GM23338 (cell line): ENCODE measurements around the gene MACROD1. TPM values are rescaled to one million over a fixed set of nuclear protein-coding genes. Genes with fewer than 3 reads are reported as not detected.

Experiments used
- ATAC-seq: fragments of 200-7000 bp; cut with Tn5 transposase; 3 replicates; pipeline ENCODE4 v1.9.1; 2020
- DNase-seq: peaks from one replicate; pipeline ENCODE4 v3.0.0-alpha.2; 2015; ENCODE audit warnings: low spot score
- H2AFZ ChIP-seq: fragments of 200-600 bp; sonication (generic); 2 replicates; pipeline ENCODE4 v1.8.0; 2016; ENCODE audit warnings: antibody characterized with exemption, mild to moderate bottlenecking, moderate library complexity
- H3F3A ChIP-seq: fragments of 200-600 bp; sonication (generic); replicated peaks from 2 replicates; pipeline ENCODE4 v1.8.0; 2017; ENCODE audit warnings: antibody characterized with exemption, mixed run types, low read depth
- H3K27ac ChIP-seq: fragments of 200-600 bp; sonication (generic); 2 replicates; pipeline ENCODE4 v1.6.1; 2016; ENCODE audit warnings: low read depth
- H3K27me3 ChIP-seq: fragments of 200-600 bp; sonication (generic); 2 replicates; pipeline ENCODE4 v1.8.0; 2016; ENCODE audit warnings: mild to moderate bottlenecking, mixed run types, moderate library complexity; ENCODE audit not compliant: insufficient read depth
- H3K36me3 ChIP-seq: fragments of 200-600 bp; sonication (generic); 2 replicates; pipeline ENCODE4 v1.8.0; 2016; ENCODE audit warnings: mild to moderate bottlenecking; ENCODE audit not compliant: insufficient read depth
- H3K4me1 ChIP-seq: fragments of 200-600 bp; sonication (generic); 2 replicates; pipeline ENCODE4 v1.8.0; 2016; ENCODE audit warnings: mild to moderate bottlenecking, moderate library complexity; ENCODE audit not compliant: insufficient read depth
- H3K4me2 ChIP-seq: fragments of 200-600 bp; sonication (generic); 2 replicates; pipeline ENCODE4 v1.7.1; 2017; ENCODE audit warnings: mixed run types
- H3K4me3 ChIP-seq: fragments of 200-600 bp; sonication (generic); 2 replicates; pipeline ENCODE4 v1.6.1; 2016; ENCODE audit warnings: mixed run types
- H3K79me2 ChIP-seq: fragments of 200-600 bp; sonication (generic); replicated peaks from 2 replicates; pipeline ENCODE4 v1.8.0; 2017; ENCODE audit warnings: mild to moderate bottlenecking; ENCODE audit not compliant: insufficient read depth
- H3K9me2 ChIP-seq: fragments of 200-600 bp; sonication (generic); 2 replicates; pipeline ENCODE4 v1.8.0; 2017; ENCODE audit not compliant: insufficient read depth
- H4K20me1 ChIP-seq: fragments of 200-600 bp; sonication (generic); replicated peaks from 2 replicates; pipeline ENCODE4 v1.8.0; 2017; ENCODE audit warnings: mild to moderate bottlenecking; ENCODE audit not compliant: insufficient read depth
- H3K27ac Mint-ChIP-seq: 2 replicates; pipeline ENCODE4 v1.8.0; 2020; ENCODE audit warnings: inconsistent platforms, mild to moderate bottlenecking, moderate library complexity, mixed read lengths
- H3K27me3 Mint-ChIP-seq: 3 replicates; pipeline ENCODE4 v1.8.0; 2022; ENCODE audit warnings: low read depth, mild to moderate bottlenecking, moderate library complexity, mixed read lengths, inconsistent platforms; ENCODE audit not compliant: insufficient read depth, poor library complexity
- H3K36me3 Mint-ChIP-seq: 3 replicates; pipeline ENCODE4 v1.8.0; 2021; ENCODE audit warnings: low read depth, mild to moderate bottlenecking, inconsistent platforms, moderate library complexity, mixed read lengths
- H3K4me1 Mint-ChIP-seq: 3 replicates; pipeline ENCODE4 v1.8.0; 2020; ENCODE audit warnings: mild to moderate bottlenecking, inconsistent platforms, mixed read lengths
- H3K4me3 Mint-ChIP-seq: 3 replicates; pipeline ENCODE4 v1.8.0; 2021; ENCODE audit warnings: moderate library complexity, mild to moderate bottlenecking, inconsistent platforms, mixed read lengths
- H3K9me3 Mint-ChIP-seq: 3 replicates; pipeline ENCODE4 v1.8.0; 2020; ENCODE audit warnings: moderate library complexity, mild to moderate bottlenecking, inconsistent platforms, mixed read lengths
- JUNB ChIP-seq: IDR thresholded peaks from one replicate; pipeline ENCODE4 v1.6.1; 2016; ENCODE audit warnings: antibody characterized with exemption; ENCODE audit not compliant: unreplicated experiment
- POLR2AphosphoS5 ChIP-seq: IDR thresholded peaks from 2 replicates; pipeline ENCODE4 v1.6.1; 2016; ENCODE audit warnings: antibody characterized with exemption, low read depth
- STAT1 ChIP-seq: IDR thresholded peaks from one replicate; pipeline ENCODE4 v1.6.1; 2016; ENCODE audit warnings: antibody characterized with exemption; ENCODE audit not compliant: unreplicated experiment
- ZNF331 ChIP-seq: fragments of 250-450 bp; sonication (Bioruptor Pico); IDR thresholded peaks from 2 replicates; pipeline ENCODE4 v1.5.0; 2020; ENCODE audit warnings: low read depth, mild to moderate bottlenecking, moderate library complexity
- polyA plus RNA-seq: library from polyadenylated mRNA; unstranded; fragments of >200 nt; fragmentation: Nextera tagmentation; extraction: Ambion mirVana; gene quantifications from 2 replicates; pipeline ENCODE4 v1.2.1, GENCODE V29; 2016
- total RNA-seq: library from RNA; depleted of rRNA; stranded (reverse); fragments of >200 nt; shearing (Covaris generic); gene quantifications from 2 replicates; pipeline ENCODE4 v1.2.3, GENCODE V29; 2014
- TF ChIP-seq, protein P1 (sequence below): IDR thresholded peaks from one replicate; pipeline ENCODE4 v1.6.1; 2018; ENCODE audit warnings: antibody characterized with exemption; ENCODE audit not compliant: unreplicated experiment
- TF ChIP-seq, protein P2 (sequence below): fragments of 250-450 bp; sonication (Bioruptor Pico); IDR thresholded peaks from 2 replicates; pipeline ENCODE4 v1.5.0; 2020; ENCODE audit warnings: mild to moderate bottlenecking, moderate library complexity
- TF ChIP-seq, protein P3 (sequence below), 2 experiments: fragments of 200-600 bp in 1 of 2; sonication (generic) in 1 of 2; conservative IDR thresholded peaks; 2 replicates each; pipeline versions ENCODE4 v1.5.1 to v1.6.1; 2016 to 2017; ENCODE audit warnings: antibody characterized with exemption in 2 of 2, low read depth in 2 of 2, mild to moderate bottlenecking in 2 of 2, moderate library complexity in 1 of 2

MACROD1 gene
- total and polyA plus RNA-seq, 2 experiments from 2014 or later, result 33.0 to 51.6 TPM

DNA sequence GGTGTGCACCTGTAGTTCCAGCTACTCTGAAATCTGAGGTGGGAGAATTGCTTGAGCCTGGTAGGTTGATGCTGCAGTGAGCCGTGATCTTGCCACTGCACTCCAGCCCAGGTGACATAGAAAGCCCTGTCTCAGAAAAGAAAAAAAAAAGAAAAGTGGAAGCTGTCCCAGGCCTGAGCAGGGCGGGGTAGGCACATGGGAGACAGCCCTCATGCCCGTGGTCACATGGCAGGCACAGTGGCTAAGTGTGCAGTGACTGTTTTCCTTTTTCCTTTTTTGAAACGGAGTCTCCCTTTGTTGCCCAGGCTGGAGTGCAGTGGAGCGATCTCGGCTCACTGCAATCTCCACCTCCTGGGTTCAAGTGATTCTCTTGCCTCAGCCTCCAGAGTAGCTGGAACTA lies 171.9 kb downstream of the MACROD1 start:
- peaks cover 12% of the 10 kb centered on the region for H3K27me3 Mint-ChIP-seq
- H3K36me3 ChIP-seq, result 0 out of 2 replicates have a peak, but pooled peaks cover 4% of the 10 kb centered on the region

More for the DNA sequence above, 171.9 kb downstream of the MACROD1 start:
- H3K4me2 ChIP-seq, result no peak overlapping the region
- H3K79me2 ChIP-seq, result peaks cover 13% of the 10 kb centered on the region
- TF ChIP-seq, protein P1, sequence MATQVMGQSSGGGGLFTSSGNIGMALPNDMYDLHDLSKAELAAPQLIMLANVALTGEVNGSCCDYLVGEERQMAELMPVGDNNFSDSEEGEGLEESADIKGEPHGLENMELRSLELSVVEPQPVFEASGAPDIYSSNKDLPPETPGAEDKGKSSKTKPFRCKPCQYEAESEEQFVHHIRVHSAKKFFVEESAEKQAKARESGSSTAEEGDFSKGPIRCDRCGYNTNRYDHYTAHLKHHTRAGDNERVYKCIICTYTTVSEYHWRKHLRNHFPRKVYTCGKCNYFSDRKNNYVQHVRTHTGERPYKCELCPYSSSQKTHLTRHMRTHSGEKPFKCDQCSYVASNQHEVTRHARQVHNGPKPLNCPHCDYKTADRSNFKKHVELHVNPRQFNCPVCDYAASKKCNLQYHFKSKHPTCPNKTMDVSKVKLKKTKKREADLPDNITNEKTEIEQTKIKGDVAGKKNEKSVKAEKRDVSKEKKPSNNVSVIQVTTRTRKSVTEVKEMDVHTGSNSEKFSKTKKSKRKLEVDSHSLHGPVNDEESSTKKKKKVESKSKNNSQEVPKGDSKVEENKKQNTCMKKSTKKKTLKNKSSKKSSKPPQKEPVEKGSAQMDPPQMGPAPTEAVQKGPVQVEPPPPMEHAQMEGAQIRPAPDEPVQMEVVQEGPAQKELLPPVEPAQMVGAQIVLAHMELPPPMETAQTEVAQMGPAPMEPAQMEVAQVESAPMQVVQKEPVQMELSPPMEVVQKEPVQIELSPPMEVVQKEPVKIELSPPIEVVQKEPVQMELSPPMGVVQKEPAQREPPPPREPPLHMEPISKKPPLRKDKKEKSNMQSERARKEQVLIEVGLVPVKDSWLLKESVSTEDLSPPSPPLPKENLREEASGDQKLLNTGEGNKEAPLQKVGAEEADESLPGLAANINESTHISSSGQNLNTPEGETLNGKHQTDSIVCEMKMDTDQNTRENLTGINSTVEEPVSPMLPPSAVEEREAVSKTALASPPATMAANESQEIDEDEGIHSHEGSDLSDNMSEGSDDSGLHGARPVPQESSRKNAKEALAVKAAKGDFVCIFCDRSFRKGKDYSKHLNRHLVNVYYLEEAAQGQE, result no peak
- TF ChIP-seq, protein P2, sequence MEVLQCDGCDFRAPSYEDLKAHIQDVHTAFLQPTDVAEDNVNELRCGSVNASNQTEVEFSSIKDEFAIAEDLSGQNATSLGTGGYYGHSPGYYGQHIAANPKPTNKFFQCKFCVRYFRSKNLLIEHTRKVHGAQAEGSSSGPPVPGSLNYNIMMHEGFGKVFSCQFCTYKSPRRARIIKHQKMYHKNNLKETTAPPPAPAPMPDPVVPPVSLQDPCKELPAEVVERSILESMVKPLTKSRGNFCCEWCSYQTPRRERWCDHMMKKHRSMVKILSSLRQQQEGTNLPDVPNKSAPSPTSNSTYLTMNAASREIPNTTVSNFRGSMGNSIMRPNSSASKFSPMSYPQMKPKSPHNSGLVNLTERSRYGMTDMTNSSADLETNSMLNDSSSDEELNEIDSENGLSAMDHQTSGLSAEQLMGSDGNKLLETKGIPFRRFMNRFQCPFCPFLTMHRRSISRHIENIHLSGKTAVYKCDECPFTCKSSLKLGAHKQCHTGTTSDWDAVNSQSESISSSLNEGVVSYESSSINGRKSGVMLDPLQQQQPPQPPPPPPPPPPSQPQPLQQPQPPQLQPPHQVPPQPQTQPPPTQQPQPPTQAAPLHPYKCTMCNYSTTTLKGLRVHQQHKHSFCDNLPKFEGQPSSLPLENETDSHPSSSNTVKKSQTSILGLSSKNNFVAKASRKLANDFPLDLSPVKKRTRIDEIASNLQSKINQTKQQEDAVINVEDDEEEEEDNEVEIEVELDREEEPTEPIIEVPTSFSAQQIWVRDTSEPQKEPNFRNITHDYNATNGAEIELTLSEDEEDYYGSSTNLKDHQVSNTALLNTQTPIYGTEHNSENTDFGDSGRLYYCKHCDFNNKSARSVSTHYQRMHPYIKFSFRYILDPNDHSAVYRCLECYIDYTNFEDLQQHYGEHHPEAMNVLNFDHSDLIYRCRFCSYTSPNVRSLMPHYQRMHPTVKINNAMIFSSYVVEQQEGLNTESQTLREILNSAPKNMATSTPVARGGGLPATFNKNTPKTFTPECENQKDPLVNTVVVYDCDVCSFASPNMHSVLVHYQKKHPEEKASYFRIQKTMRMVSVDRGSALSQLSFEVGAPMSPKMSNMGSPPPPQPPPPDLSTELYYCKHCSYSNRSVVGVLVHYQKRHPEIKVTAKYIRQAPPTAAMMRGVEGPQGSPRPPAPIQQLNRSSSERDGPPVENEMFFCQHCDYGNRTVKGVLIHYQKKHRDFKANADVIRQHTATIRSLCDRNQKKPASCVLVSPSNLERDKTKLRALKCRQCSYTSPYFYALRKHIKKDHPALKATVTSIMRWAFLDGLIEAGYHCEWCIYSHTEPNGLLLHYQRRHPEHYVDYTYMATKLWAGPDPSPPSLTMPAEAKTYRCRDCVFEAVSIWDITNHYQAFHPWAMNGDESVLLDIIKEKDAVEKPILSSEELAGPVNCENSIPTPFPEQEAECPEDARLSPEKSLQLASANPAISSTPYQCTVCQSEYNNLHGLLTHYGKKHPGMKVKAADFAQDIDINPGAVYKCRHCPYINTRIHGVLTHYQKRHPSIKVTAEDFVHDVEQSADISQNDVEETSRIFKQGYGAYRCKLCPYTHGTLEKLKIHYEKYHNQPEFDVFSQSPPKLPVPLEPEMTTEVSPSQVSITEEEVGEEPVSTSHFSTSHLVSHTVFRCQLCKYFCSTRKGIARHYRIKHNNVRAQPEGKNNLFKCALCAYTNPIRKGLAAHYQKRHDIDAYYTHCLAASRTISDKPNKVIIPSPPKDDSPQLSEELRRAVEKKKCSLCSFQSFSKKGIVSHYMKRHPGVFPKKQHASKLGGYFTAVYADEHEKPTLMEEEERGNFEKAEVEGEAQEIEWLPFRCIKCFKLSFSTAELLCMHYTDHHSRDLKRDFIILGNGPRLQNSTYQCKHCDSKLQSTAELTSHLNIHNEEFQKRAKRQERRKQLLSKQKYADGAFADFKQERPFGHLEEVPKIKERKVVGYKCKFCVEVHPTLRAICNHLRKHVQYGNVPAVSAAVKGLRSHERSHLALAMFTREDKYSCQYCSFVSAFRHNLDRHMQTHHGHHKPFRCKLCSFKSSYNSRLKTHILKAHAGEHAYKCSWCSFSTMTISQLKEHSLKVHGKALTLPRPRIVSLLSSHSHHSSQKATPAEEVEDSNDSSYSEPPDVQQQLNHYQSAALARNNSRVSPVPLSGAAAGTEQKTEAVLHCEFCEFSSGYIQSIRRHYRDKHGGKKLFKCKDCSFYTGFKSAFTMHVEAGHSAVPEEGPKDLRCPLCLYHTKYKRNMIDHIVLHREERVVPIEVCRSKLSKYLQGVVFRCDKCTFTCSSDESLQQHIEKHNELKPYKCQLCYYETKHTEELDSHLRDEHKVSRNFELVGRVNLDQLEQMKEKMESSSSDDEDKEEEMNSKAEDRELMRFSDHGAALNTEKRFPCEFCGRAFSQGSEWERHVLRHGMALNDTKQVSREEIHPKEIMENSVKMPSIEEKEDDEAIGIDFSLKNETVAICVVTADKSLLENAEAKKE (CRISPR knock-in tag), result no peak
- TF ChIP-seq POLR2AphosphoS5 (no peak), ZNF331 (no peak), STAT1 (no peak), JUNB (no peak)
- TF ChIP-seq, protein P3, sequence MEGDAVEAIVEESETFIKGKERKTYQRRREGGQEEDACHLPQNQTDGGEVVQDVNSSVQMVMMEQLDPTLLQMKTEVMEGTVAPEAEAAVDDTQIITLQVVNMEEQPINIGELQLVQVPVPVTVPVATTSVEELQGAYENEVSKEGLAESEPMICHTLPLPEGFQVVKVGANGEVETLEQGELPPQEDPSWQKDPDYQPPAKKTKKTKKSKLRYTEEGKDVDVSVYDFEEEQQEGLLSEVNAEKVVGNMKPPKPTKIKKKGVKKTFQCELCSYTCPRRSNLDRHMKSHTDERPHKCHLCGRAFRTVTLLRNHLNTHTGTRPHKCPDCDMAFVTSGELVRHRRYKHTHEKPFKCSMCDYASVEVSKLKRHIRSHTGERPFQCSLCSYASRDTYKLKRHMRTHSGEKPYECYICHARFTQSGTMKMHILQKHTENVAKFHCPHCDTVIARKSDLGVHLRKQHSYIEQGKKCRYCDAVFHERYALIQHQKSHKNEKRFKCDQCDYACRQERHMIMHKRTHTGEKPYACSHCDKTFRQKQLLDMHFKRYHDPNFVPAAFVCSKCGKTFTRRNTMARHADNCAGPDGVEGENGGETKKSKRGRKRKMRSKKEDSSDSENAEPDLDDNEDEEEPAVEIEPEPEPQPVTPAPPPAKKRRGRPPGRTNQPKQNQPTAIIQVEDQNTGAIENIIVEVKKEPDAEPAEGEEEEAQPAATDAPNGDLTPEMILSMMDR (conservative IDR thresholded peaks at IDR 0.05; ENCODE audit: low read depth in 2 of 2), result no peak
- H3K4me3 ChIP-seq, result no peak overlapping the region
- no peaks in the 10 kb centered on the region for H3K27me3 ChIP-seq
- H2AFZ ChIP-seq, result no peak overlapping the region
- Mint-ChIP-seq H3K4me3 (no peak overlapping the region), H3K36me3 (peaks cover 78% of the 10 kb centered on the region), H3K27ac (no peak overlapping the region), H3K4me1 (peaks cover 15% of the 10 kb centered on the region), H3K9me3 (no peaks in the 10 kb centered on the region; the same call in 2 of the 3 replicates)
- H4K20me1 ChIP-seq, result peaks cover 13% of the 10 kb centered on the region
- peaks cover 10% of the 10 kb centered on the region for H3K4me1 ChIP-seq
- DNase-seq (no peak), ATAC-seq (no peak)
- no peak overlapping the region for H3K27ac ChIP-seq
- H3K9me2 ChIP-seq, result no peaks in the 10 kb centered on the region
- H3F3A ChIP-seq, result peaks cover 22% of the 10 kb centered on the region; the same call in 1 of the 2 replicates
